ELR (cell line): ENCODE data around the gene PARVB.

Experiments
- DNase-seq: peaks from one replicate; pipeline ENCODE4 v3.0.0-alpha.2; 2015; ENCODE audit warnings: low read depth

PARVB gene

DNA sequence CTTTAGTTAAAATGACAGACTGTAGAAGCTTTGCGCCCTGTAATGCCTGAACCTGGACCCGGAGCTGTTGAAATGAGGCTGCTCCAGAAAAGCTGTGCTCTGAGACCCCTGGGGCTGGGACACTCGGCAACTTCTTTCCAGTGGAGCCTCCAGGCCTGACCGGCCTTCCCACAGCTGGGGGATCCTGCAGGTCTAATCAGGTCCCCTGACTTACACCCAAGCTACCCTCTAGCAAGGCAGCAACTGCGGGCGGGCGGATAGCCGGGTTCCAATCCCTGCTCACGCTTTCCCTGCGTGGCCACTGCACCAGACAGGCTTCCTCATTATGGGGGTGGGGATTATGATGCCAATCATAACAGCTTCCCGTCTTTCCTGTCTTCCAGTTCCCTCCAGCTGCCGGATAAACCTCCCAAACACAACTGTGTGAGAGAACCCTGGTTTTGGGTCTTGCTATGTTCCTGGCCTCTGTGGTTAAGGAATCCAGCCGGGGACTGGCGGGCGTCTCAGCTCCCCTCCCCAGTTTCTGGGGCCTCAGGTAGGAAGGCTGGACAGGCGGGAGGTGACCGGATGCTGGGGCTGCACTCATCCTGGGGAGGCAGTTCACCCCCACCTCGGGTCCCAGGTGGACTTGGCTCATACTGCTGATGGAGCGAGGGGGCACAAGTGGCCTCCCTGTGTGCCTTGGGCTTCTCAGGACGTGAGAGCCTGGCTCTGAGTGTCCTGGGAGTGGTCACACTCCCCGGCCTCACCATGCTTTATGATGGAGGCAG lies 195.2 kb downstream of the PARVB start:
- no peak for DNase-seq

DNA sequence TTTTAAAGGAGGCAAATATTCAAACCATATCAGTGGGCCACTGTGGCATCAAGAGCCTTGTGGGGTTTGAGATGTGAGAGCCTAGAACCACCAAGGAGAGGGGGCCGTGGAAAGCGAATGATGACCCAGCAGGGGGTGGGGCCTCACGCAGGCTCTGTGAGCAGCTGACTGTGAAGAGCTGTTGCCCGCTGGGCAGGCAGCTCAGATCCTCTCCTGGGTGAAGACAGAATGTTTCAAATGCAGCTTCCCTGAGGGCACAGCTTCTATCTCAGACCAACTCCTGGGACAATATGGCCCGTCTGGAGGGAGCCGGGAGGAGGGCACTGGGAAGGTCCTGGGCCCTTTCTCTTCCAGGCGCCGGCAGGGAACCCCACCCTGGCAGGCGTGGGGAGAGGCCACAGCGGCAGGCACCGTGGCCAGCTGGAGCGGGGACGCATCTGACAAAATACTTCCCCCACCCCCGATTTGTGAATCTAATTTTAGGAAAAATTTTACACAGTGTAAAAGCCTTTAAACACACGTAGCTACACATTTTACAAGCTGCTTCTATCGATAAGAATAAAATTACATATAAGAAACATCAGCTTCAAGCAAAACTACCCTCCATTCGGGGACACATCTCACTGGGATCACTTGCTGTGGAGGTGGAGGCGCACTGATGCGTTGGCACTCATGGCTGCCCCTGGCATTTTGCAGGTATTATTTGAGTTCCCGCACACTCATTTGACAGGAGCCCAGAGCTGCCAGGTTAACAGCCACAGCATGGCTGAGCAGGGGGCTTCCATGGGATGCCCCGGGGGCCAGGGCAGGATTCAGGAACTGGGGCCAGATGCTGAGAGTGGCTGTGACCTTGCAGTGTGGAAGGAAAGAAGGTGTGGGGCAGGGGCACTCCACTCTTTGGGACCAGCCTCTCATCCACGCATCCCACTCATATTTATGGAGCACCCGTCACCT lies 196.9 kb downstream of the PARVB start:
- no peak for DNase-seq

DNA sequence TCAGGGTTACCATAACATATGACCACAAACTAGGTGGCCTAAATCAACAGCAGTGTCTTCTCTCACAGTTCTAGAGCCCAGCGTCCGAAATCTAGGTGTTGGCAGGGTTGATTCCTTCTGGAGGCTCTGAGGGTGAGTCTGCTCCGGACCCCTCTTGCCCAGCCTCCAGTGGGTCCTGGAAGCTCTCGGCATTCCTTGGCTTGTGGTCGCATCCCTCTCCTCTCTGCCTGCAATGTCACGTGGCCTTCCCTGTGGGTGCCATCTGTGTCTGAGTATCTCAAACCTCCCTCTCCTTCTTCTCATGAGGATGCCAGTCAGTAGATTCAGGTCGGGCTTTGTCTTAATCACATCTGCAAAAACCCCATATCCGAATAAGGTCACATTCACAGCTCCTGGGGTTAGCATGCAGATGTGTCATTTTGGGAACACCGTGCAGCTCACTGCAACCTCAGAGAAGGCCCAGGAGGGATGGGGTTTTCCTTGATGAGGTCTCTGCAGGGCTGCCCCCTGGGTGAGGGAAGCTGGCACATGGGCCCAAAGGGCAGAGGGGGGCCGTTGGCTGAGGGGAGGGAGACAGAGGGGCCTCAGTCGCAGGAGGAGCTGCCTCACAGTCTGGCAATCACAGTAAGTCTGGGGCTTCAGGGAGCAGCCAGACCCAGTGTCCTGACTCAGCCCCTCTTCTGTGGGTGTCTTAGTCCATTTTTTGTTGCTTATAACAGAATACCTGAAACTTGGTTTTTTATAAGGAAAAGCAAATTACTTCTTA lies 197.8 kb downstream of the PARVB start:
- DNase-seq = no peak
